Astrocyte (in vitro differentiated cells and primary cell): ENCODE data around the gene FHIT. TPM values are rescaled to one million over a fixed set of nuclear protein-coding genes. Genes with fewer than 3 reads are reported as not detected.

Experiments
- DNase-seq: peaks from one replicate; pipeline ENCODE4 v3.0.0-alpha.2; 2010; ENCODE audit warnings: low read depth
- FAIRE-seq: peaks from 2 replicates; lab custom pipeline; 2011; peaks lifted over from hg19 to GRCh38; lab: Jason Lieb, UNC
- H2AFZ ChIP-seq: 2 replicates; pipeline ENCODE4 v1.6.0; 2012; ENCODE audit warnings: low read depth, low read length, inconsistent platforms
- H3K27ac ChIP-seq: 2 replicates; pipeline ENCODE4 v1.5.1; 2011; ENCODE audit warnings: low read depth, low read length, inconsistent platforms
- H3K27me3 ChIP-seq: 2 replicates; pipeline ENCODE4 v1.6.0; 2011; ENCODE audit warnings: low read length, inconsistent platforms; ENCODE audit not compliant: insufficient read depth
- H3K36me3 ChIP-seq: 2 replicates; pipeline ENCODE4 v1.5.1; 2011; ENCODE audit warnings: low read length, inconsistent platforms; ENCODE audit not compliant: insufficient read depth
- H3K4me1 ChIP-seq: 2 replicates; pipeline ENCODE4 v1.5.1; 2011; ENCODE audit warnings: low read length, inconsistent platforms; ENCODE audit not compliant: insufficient read depth
- H3K4me2 ChIP-seq: 2 replicates; pipeline ENCODE4 v1.6.0; 2012; ENCODE audit warnings: low read length, inconsistent platforms
- H3K4me3 ChIP-seq: 2 replicates; pipeline ENCODE4 v1.5.1; 2011; ENCODE audit warnings: low read depth, mild to moderate bottlenecking, low read length, inconsistent platforms; ENCODE audit not compliant: insufficient read depth
- H3K79me2 ChIP-seq: 2 replicates; pipeline ENCODE4 v1.6.0; 2012; ENCODE audit warnings: mild to moderate bottlenecking, low read length, inconsistent platforms; ENCODE audit not compliant: insufficient read depth
- H3K9ac ChIP-seq: 2 replicates; pipeline ENCODE4 v1.6.0; 2012; ENCODE audit warnings: mild to moderate bottlenecking, low read length, inconsistent platforms
- H3K9me3 ChIP-seq: 2 replicates; pipeline ENCODE4 v1.5.1; 2012; ENCODE audit warnings: low read depth, mild to moderate bottlenecking, low read length, inconsistent platforms; ENCODE audit not compliant: insufficient read depth
- H4K20me1 ChIP-seq: 2 replicates; pipeline ENCODE4 v1.6.0; 2012; ENCODE audit warnings: low read length, inconsistent platforms; ENCODE audit not compliant: insufficient read depth
- H3K27ac Mint-ChIP-seq: one replicate; pipeline ENCODE4 v1.8.0; 2021; ENCODE audit warnings: mild to moderate bottlenecking, mixed read lengths; ENCODE audit not compliant: unreplicated experiment
- H3K27me3 Mint-ChIP-seq: one replicate; pipeline ENCODE4 v1.8.0; 2021; ENCODE audit warnings: low read depth, mixed read lengths; ENCODE audit not compliant: unreplicated experiment
- H3K36me3 Mint-ChIP-seq: one replicate; pipeline ENCODE4 v1.8.0; 2021; ENCODE audit warnings: low read depth, mixed read lengths; ENCODE audit not compliant: unreplicated experiment
- H3K4me1 Mint-ChIP-seq: one replicate; pipeline ENCODE4 v1.8.0; 2021; ENCODE audit warnings: low read depth, mixed read lengths; ENCODE audit not compliant: unreplicated experiment
- H3K4me3 Mint-ChIP-seq: one replicate; pipeline ENCODE4 v1.8.0; 2021; ENCODE audit warnings: mild to moderate bottlenecking, moderate library complexity, mixed read lengths; ENCODE audit not compliant: unreplicated experiment
- H3K9me3 Mint-ChIP-seq: one replicate; pipeline ENCODE4 v1.8.0; 2021; ENCODE audit warnings: mild to moderate bottlenecking, mixed read lengths; ENCODE audit not compliant: unreplicated experiment
- EZH2 ChIP-seq: IDR thresholded peaks from 2 replicates; pipeline ENCODE4 v1.6.1; 2012; ENCODE audit warnings: mild to moderate bottlenecking, low read length, inconsistent platforms; ENCODE audit not compliant: insufficient read depth
- total RNA-seq: library from RNA; stranded (reverse); gene quantifications from 2 replicates; pipeline ENCODE4 v1.2.1, GENCODE V29; 2021
- TF ChIP-seq, protein P1 (sequence below): IDR thresholded peaks from 2 replicates; pipeline ENCODE4 v1.5.1; 2011; ENCODE audit warnings: low read depth, mild to moderate bottlenecking, inconsistent platforms, low read length, moderate library complexity; ENCODE audit not compliant: insufficient read depth

The FHIT gene
- total RNA-seq, 1 donor from 2014 or later = 6.7 TPM

DNA sequence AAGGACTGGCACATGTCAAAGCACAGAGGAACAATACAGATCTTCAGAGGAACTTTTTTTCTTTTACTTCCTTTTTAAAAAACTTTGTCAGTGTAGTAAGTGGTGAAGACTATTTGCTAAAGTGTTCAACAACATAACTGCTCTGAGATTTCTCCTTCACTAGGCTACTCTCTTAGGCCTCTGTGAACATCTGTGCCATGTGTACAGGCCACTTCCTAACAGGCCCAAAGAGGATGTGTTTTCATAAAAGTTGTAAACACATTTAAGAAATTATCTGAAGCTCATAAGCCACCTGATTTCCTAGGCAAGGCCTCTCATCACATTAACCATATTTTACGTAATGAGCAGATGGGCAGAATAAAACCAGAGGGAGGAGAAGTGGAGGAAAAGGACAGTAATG lies 235.4 kb downstream of the FHIT start:
- Histone ChIP-seq H3K36me3 (no peaks in the 10 kb centered on the region), H3K79me2 (no peaks in the 10 kb centered on the region), H3K27ac (no peak overlapping the region), H3K9ac (no peak overlapping the region), H3K4me1 (no peaks in the 10 kb centered on the region), H3K27me3 (no peaks in the 10 kb centered on the region), H3K9me3 (no peaks in the 10 kb centered on the region), H3K4me3 (no peak overlapping the region), H2AFZ (no peak overlapping the region), H4K20me1 (no peaks in the 10 kb centered on the region), H3K4me2 (no peak overlapping the region)
- Mint-ChIP-seq H3K27ac (no peak overlapping the region), H3K27me3 (no peaks in the 10 kb centered on the region), H3K4me1 (no peaks in the 10 kb centered on the region), H3K36me3 (no peaks in the 10 kb centered on the region), H3K4me3 (no peak overlapping the region), H3K9me3 (no peaks in the 10 kb centered on the region)
- DNase-seq (no peak), FAIRE-seq (no peak)
- TF ChIP-seq EZH2 = no peak
- TF ChIP-seq, protein P1, sequence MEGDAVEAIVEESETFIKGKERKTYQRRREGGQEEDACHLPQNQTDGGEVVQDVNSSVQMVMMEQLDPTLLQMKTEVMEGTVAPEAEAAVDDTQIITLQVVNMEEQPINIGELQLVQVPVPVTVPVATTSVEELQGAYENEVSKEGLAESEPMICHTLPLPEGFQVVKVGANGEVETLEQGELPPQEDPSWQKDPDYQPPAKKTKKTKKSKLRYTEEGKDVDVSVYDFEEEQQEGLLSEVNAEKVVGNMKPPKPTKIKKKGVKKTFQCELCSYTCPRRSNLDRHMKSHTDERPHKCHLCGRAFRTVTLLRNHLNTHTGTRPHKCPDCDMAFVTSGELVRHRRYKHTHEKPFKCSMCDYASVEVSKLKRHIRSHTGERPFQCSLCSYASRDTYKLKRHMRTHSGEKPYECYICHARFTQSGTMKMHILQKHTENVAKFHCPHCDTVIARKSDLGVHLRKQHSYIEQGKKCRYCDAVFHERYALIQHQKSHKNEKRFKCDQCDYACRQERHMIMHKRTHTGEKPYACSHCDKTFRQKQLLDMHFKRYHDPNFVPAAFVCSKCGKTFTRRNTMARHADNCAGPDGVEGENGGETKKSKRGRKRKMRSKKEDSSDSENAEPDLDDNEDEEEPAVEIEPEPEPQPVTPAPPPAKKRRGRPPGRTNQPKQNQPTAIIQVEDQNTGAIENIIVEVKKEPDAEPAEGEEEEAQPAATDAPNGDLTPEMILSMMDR = no peak

DNA sequence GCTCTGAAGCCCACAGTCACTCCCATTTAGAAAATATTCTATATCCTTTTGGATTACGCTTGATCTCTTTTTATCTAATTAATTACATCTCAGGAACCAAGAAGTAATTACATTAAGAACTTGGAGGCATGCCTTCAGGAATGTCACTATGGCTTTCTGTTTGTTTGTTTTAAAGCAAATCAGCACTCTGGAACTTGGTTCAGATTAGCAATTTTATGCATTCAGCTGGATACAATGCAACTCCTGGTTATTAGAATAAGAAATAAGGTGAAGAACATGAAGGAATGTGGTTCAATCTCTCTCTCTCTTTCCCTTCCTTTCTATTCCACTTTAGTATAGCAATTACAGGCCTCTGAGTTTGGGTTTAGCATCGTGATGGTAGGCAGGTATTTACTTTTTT lies 235.8 kb downstream of the FHIT start:
- Histone ChIP-seq H3K36me3 (no peaks in the 10 kb centered on the region), H3K9me3 (no peaks in the 10 kb centered on the region), H3K27me3 (no peaks in the 10 kb centered on the region), H4K20me1 (no peaks in the 10 kb centered on the region), H3K79me2 (no peaks in the 10 kb centered on the region), H2AFZ (no peak overlapping the region), H3K27ac (no peak overlapping the region), H3K4me1 (no peaks in the 10 kb centered on the region), H3K4me3 (no peak overlapping the region), H3K9ac (no peak overlapping the region), H3K4me2 (no peak overlapping the region)
- Mint-ChIP-seq H3K36me3 (no peaks in the 10 kb centered on the region), H3K9me3 (no peaks in the 10 kb centered on the region), H3K4me3 (no peak overlapping the region), H3K4me1 (no peaks in the 10 kb centered on the region), H3K27ac (no peak overlapping the region), H3K27me3 (no peaks in the 10 kb centered on the region)
- TF ChIP-seq, protein P1 = no peak
- TF ChIP-seq EZH2 = no peak
- no peak for FAIRE-seq
- peak; percentile 8 for DNase-seq

DNA sequence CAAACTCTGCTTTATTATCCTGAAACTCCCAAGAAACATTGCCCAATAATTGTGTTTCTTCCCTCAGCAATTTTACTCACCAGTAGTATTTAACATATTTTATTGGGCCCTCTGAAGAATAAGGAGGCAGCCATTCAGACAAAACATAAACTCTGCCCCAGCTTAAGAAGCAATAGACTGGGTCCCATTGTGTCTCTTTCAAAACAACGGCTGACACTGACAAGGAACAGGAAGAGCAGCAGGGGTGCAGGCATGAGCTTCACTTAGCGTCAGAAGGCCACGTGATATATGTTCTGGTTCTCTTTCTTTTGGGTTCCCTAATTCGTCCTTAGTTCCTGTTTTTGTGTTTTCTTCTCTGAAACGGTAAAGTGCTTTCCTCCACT lies 242.3 kb downstream of the FHIT start:
- DNase-seq = no peak
- Mint-ChIP-seq H3K4me3 (no peak overlapping the region), H3K9me3 (no peaks in the 10 kb centered on the region), H3K36me3 (no peaks in the 10 kb centered on the region), H3K27me3 (no peaks in the 10 kb centered on the region), H3K27ac (no peak overlapping the region), H3K4me1 (no peaks in the 10 kb centered on the region)
- Histone ChIP-seq H3K4me3 (no peak overlapping the region), H3K79me2 (no peaks in the 10 kb centered on the region), H3K9me3 (no peaks in the 10 kb centered on the region), H2AFZ (no peak overlapping the region), H4K20me1 (no peaks in the 10 kb centered on the region), H3K9ac (no peak overlapping the region), H3K27ac (no peak overlapping the region), H3K4me1 (no peaks in the 10 kb centered on the region), H3K4me2 (no peak overlapping the region), H3K27me3 (no peaks in the 10 kb centered on the region), H3K36me3 (no peaks in the 10 kb centered on the region)
- TF ChIP-seq EZH2 = no peak
- TF ChIP-seq, protein P1 = no peak
- FAIRE-seq = no peak
